Ascending aorta (tissue), 2 donors: ENCODE data around the gene TMF1. TPM values are rescaled to one million over a fixed set of nuclear protein-coding genes. Genes with fewer than 3 reads are reported as not detected.
A peak's percentile ranks its signal among the peaks of the same experiment; 100 is the strongest.

ENCODE experiments used
- DNase-seq, 2 donors: peaks; one replicate each; pipeline ENCODE4 v3.0.0-alpha.2; 2019; ENCODE audit warnings: low spot score in 2 of 2
- H3K27ac ChIP-seq, 2 donors: fragments of 200-600 bp; sonication (generic); one replicate each; pipeline ENCODE4 v1.5.1; 2016 to 2017; ENCODE audit warnings: mild to moderate bottlenecking in 1 of 2
- H3K27me3 ChIP-seq: fragments of 200-600 bp; sonication (generic); one replicate; pipeline ENCODE4 v1.5.1; 2017
- H3K36me3 ChIP-seq, 2 donors: fragments of 200-600 bp; sonication (generic); one replicate each; pipeline ENCODE4 v1.5.1; 2016
- H3K4me1 ChIP-seq, 2 donors: fragments of 200-600 bp; sonication (generic); one replicate each; pipeline ENCODE4 v1.5.1; 2016 to 2017; ENCODE audit warnings: mild to moderate bottlenecking in 1 of 2
- H3K4me3 ChIP-seq, 2 donors: fragments of 200-600 bp; sonication (generic); one replicate each; pipeline ENCODE4 v1.5.1; 2016 to 2017; ENCODE audit warnings: mild to moderate bottlenecking in 1 of 2
- H3K9me3 ChIP-seq, 2 donors: fragments of 200-600 bp; sonication (generic); one replicate each; pipeline ENCODE4 v1.5.1; 2016
- intact Hi-C: fragments of 100-400 bp; cut with DNase I; formaldehyde crosslinking; loops from one replicate; pipeline ENCODE4 v1.15.1; 2023
- total RNA-seq: library from RNA; depleted of rRNA; stranded (reverse); fragments of >200 nt; gene quantifications from one replicate; pipeline ENCODE4 v1.1.0, GENCODE V29; 2016
- TF ChIP-seq, protein P1 (sequence below), 3 experiments: fragments of 200-600 bp in 2 of 3; fragments of 450-650 bp in 1 of 3; sonication (generic) in 2 of 3; IDR thresholded peaks; one replicate each; pipeline ENCODE4 v1.5.1; 2016 to 2019; ENCODE audit warnings: antibody characterized with exemption in 3 of 3, mild to moderate bottlenecking in 1 of 3, moderate library complexity in 1 of 3

The TMF1 gene
- total RNA-seq, 1 donor from 2014 or later = 35.2 TPM

DNA sequence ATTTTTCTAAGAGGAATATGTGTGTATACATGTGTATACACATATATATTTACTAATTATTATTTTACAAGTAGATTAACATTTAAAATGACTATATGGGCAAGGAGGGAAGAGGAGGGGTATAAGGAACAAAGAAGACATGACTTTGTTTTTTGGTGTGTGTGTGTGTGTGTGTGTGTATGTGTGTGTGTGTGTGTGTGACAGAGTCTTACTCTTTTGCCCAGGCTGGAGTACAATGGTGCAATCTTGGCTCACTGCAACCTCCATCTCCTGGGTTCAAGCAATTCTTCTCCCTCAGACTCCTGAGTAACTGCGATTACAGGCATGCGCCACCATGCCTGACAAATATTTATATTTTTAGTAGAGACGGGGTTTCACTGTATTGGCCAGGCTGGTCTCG is 36.0 kb downstream of the TMF1 start:
- no peak overlapping the region for H3K4me3 ChIP-seq
- no peak overlapping the region for H3K27ac ChIP-seq
- peaks cover 0 to 3% of the 10 kb centered on the region in 2 donors for H3K36me3 ChIP-seq
- peaks cover 0 to 14% of the 10 kb centered on the region in 2 donors for H3K4me1 ChIP-seq
- H3K9me3 ChIP-seq = no peaks in the 10 kb centered on the region
- TF ChIP-seq, protein P1, sequence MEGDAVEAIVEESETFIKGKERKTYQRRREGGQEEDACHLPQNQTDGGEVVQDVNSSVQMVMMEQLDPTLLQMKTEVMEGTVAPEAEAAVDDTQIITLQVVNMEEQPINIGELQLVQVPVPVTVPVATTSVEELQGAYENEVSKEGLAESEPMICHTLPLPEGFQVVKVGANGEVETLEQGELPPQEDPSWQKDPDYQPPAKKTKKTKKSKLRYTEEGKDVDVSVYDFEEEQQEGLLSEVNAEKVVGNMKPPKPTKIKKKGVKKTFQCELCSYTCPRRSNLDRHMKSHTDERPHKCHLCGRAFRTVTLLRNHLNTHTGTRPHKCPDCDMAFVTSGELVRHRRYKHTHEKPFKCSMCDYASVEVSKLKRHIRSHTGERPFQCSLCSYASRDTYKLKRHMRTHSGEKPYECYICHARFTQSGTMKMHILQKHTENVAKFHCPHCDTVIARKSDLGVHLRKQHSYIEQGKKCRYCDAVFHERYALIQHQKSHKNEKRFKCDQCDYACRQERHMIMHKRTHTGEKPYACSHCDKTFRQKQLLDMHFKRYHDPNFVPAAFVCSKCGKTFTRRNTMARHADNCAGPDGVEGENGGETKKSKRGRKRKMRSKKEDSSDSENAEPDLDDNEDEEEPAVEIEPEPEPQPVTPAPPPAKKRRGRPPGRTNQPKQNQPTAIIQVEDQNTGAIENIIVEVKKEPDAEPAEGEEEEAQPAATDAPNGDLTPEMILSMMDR (IDR thresholded peaks at IDR 0.05) = no peak
- no peaks in the 10 kb centered on the region for H3K27me3 ChIP-seq
- intact Hi-C loops = no loop called here
- DNase-seq = no peak

DNA sequence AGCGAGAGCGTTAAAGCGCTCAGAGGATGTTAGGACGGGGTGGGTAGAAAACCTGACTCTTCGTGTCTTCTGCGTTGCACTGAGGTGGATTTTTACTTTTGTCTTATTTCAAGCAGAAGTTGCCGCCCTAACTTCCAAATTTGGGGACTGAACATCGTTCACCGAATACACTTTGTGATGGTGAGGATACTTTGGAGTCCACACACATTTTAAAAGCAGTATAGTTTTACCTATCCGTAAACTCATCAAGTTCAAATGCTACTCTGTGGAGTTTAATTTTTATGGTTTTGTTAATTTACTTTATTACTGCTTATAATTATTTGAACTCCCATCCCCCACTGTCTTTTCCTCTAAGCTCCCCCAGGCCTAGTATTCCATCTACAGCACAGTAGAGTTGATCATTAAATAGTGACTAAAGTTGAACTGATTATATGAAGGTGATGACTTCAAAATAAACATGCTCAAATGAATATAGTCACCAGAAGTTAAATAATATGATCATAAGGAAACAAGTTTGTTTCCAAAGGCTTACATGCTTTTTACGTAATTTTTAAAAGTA is 38.0 kb downstream of the TMF1 start:
- TF ChIP-seq, protein P1 (IDR thresholded peaks at IDR 0.05) = no peak
- peaks cover 0 to 26% of the 10 kb centered on the region in 2 donors for H3K4me1 ChIP-seq
- intact Hi-C loops = loop anchor here (1.0 kb wide), 1 partner anchor 38 kb away; the partner anchor contains the start of gene TMF1

GRCh38 chr3:69013253-69014021 is 38.7 kb downstream of the TMF1 start, which contains the start of gene EOGT:
TSS of gene EOGT (minus strand) at chr3:69013684. CDS start at chr3:69009846, 3,838 bp downstream.
- Histone ChIP-seq H3K27ac (peak within 1 kb of the TSS; percentile 99 to 100), H3K9me3 (no peaks in the 10 kb centered on the region), H3K4me1 (peaks cover 0 to 31% of the 10 kb centered on the region in 2 donors), H3K36me3 (peaks cover 3 to 6% of the 10 kb centered on the region in 2 donors), H3K4me3 (peak within 1 kb of the TSS; percentile 77 to 91), H3K27me3 (no peaks in the 10 kb centered on the region)
- DNase-seq = peak; percentile 67 to 94
- TF ChIP-seq, protein P1 (IDR thresholded peaks at IDR 0.05) = peak; percentile 64 to 70 (median 69)
- intact Hi-C loops = loop anchor here (1.0 kb wide), 2 partner anchors 39 to 67 kb away; partner anchors contain the start of genes TMF1 and UBA3

More for the DNA sequence above, 38.0 kb downstream of the TMF1 start:
- H3K4me3 ChIP-seq = peak overlapping the region; percentile 77 to 91
- peaks cover 0 to 3% of the 10 kb centered on the region in 2 donors for H3K36me3 ChIP-seq
- peak overlapping the region; percentile 99 to 100 for H3K27ac ChIP-seq
- no peaks in the 10 kb centered on the region for H3K27me3 ChIP-seq
- DNase-seq = no peak
- H3K9me3 ChIP-seq = no peaks in the 10 kb centered on the region

GRCh38 chr3:69012800-69013252 is 39.3 kb downstream of the TMF1 start:
- Histone ChIP-seq H3K27ac (peak overlapping the region; percentile 99 to 100), H3K4me1 (peaks cover 0 to 35% of the 10 kb centered on the region in 2 donors), H3K9me3 (no peaks in the 10 kb centered on the region), H3K4me3 (peak overlapping the region; percentile 77 to 91), H3K27me3 (no peaks in the 10 kb centered on the region), H3K36me3 (peaks cover 0 to 10% of the 10 kb centered on the region in 2 donors)
- peak; percentile 11 to 85 for DNase-seq
- TF ChIP-seq, protein P1 (IDR thresholded peaks at IDR 0.05) = peak in 2 of 3 experiments; percentile 5 to 12
- intact Hi-C loops = loop anchor here (1.0 kb wide), 1 partner anchor 67 kb away; the partner anchor contains the start of gene UBA3

- Histone ChIP-seq H3K4me1 (peaks cover 0 to 35% of the 10 kb centered on the region in 2 donors), H3K27ac (peak overlapping the region; percentile 99 to 100), H3K27me3 (no peaks in the 10 kb centered on the region), H3K36me3 (peaks cover 0 to 10% of the 10 kb centered on the region in 2 donors), H3K4me3 (peak overlapping the region; percentile 77 to 91), H3K9me3 (no peaks in the 10 kb centered on the region)
- TF ChIP-seq, protein P1 (IDR thresholded peaks at IDR 0.05) = no peak
- intact Hi-C loops = no loop called here
- peak in 1 of 2 donors; percentile 83 for DNase-seq
Measured at GRCh38 chr3:69012100-69012799, 39.9 kb downstream of the TMF1 start.
